Fibroblast of upper back skin (primary cell): ENCODE measurements around the gene TRIM28.
"Not testable (repeated sequence)": the region's sequence is repeated elsewhere in the genome, so short reads cannot be mapped to it uniquely, and the experiment has no call there.

ENCODE experiments used
- DNase-seq: peaks from one replicate; pipeline ENCODE4 v3.0.0-alpha.2; 2013

TRIM28 gene

GRCh38 chr19:58519355-58520256 lies 24.3 kb upstream of the TRIM28 start, which contains the start of gene ZBTB45:
Gene ZBTB45 (minus strand): TSS chr19:58519810. CDS start chr19:58517673, 2,137 bp downstream.
- peak; percentile 97 for DNase-seq

- no peak for DNase-seq
Measured at GRCh38 chr19:58520257-58520599, 23.6 kb upstream of the TRIM28 start.

GRCh38 chr19:58521651-58522050 lies 22.2 kb upstream of the TRIM28 start:
- no peak for DNase-seq

GRCh38 chr19:58522709-58523108 lies 21.2 kb upstream of the TRIM28 start:
- DNase-seq = no peak

- no peak for DNase-seq
Measured at GRCh38 chr19:58529405-58529804, 14.5 kb upstream of the TRIM28 start.

- DNase-seq = no peak
Measured at GRCh38 chr19:58531034-58531840, 12.6 kb upstream of the TRIM28 start.

- no peak for DNase-seq
Measured at GRCh38 chr19:58535857-58536256, 8.0 kb upstream of the TRIM28 start.

- DNase-seq = no peak
Measured at GRCh38 chr19:58536852-58537798, 6.7 kb upstream of the TRIM28 start.

- DNase-seq = no peak
Measured at GRCh38 chr19:58538257-58539168, 5.4 kb upstream of the TRIM28 start.

- DNase-seq = not testable (repeated sequence)
Measured at GRCh38 chr19:58539169-58539559, 4.7 kb upstream of the TRIM28 start.

- not testable (repeated sequence) for DNase-seq
Measured at GRCh38 chr19:58542641-58543372, 1.1 kb upstream of the TRIM28 start.

GRCh38 chr19:58544591-58545285 lies 874 bp downstream of the TRIM28 start:
- no peak for DNase-seq

GRCh38 chr19:58545286-58546018 lies 1.6 kb downstream of the TRIM28 start:
- DNase-seq = no peak

- no peak for DNase-seq
Measured at GRCh38 chr19:58546019-58546530, 2.2 kb downstream of the TRIM28 start.

GRCh38 chr19:58547323-58548312 lies 3.8 kb downstream of the TRIM28 start:
- no peak for DNase-seq

GRCh38 chr19:58548859-58549663 lies 5.2 kb downstream of the TRIM28 start:
- no peak for DNase-seq
